HPDE6-E6E7 (cell line): ENCODE measurements around the gene CCDC178.
"Not testable (repeated sequence)": the region's sequence is repeated elsewhere in the genome, so short reads cannot be mapped to it uniquely, and the experiment has no call there.

Experiments used
- DNase-seq: peaks from one replicate; pipeline ENCODE4 v3.0.0; 2011; ENCODE audit warnings: missing footprints; ENCODE audit errors: extremely low spot score

CCDC178 gene

DNA sequence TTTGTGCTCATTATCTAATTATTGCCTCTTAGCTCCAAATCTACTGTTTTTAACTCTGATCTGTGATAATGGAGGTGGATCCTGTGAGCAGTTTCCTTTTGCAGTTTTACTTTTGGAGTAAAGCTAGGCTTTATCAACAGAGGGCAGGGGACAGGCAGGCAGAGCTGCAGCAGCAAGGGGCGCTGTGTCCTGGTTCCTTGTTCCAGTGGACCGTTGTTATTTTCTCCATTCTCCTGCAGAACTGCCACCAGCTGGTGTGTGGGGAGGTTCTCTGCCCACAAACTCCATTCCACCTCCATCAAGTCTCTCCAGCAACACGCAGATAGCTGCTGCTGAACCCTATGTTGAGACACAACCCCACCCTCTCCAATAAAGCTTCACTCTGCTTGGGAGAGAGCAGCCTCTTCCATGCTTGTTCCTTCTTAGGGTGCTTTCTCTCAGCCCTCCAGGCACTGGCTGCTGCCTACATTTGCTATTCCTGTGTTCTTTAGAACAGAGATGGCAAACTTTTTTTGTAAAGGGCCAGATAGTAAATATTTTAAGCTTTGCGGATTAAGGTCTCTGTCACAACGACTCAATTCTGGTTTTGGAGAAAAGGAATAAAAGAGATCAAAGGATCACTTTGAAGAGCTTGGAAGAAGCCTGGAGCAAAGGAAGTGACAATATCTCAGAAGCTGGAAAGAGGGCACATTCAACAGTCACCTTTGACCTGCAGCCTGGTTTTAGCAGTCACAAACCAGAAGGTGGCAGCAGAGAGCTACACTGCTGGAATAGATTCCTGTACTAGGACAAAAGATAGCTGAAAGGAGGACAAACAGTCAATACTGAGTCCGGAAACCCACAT is 208.8 kb downstream of the CCDC178 start:
- peak; percentile 32 for DNase-seq

DNA sequence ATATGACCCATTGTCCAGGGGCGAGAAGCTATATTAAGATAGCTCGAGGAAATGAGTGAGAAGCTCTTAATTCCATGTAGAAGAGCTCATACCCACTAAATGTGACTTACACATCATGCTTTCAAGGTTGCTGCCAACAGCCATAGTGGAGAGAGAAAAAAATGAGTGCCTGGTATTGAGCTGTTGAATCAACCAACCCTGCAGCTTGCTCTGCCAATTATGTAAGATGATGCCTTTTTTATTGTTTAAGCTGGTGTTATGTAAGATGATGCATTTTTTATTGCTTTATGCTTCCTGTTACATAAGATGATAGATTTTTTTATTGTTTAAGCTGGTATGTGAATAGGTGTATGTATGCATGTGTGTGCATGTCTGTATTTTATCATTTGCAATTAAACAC is 228.2 kb downstream of the CCDC178 start:
- DNase-seq, result no peak

DNA sequence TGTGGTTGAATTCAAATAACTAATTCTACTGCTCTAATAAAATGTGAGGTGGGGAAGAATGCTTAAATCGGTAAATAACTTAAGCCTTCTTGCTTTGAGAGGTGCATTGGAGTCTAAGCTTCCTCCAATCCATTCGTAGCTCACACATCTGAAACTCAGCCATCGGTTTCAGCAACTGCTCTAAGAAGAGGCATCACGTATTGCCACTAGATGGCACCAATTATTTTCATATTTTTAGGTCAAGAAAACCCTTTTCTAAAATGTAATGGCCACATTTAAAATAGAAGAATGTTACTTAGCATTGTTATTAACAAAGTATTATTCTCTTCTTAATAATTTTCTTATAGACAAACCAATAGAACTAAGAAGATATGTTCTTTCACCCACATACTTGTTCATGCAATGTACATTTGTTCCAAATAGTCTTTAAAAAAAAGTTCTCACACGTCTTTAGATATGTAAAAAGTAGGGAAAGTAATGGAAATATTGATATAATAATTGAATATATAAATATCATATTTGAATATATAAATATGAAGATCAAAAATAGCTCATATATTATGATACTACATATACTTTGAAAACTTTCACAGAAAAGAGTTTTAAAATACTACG is 229.8 kb downstream of the CCDC178 start:
- no peak for DNase-seq

- no peak for DNase-seq
Observed at GRCh38 chr18:33205777-33206176, 234.7 kb downstream of the CCDC178 start.

- no peak for DNase-seq
Observed at GRCh38 chr18:33201509-33201926, 239.0 kb downstream of the CCDC178 start.

- DNase-seq, result no peak
Observed at GRCh38 chr18:33195795-33196194, 244.7 kb downstream of the CCDC178 start.

GRCh38 chr18:33194793-33195192 is 245.7 kb downstream of the CCDC178 start:
- DNase-seq, result no peak

DNA sequence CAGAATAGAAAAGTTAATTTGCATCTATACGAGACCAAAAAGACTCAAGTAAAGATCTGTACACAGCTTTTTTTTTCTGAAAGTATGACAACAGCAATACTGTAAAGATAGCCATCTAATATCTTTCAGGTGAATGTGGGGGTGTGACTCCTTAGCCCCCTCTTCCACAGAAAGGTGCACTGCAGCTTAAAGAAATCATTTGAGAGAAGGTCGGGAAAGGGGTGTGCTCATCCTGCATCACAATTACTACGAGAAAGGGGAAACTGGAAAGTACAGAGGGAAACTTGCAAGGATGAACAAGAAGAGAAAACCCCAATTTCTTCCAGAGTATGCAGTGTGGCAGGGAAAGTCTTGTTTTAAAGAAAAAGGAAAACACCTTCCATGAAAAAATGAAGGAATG is 255.6 kb downstream of the CCDC178 start:
- DNase-seq, result no peak

DNA sequence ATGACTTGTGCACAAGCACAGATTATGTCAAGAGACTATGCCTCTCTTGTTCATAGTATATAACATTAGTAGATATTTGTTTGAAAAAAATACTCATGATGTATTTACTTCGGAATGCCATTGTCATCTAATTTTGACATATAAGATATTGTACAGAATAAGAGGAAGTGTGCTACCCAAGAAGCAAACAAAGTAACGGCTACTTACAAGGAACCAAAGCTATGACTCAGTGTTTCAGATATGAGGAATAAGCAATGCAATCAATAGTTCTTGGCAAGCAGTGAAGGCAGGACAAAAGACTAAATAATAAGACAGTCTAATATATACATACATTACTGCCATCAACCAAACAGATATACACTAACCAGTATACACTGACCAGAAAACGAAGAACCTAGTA is 256.3 kb downstream of the CCDC178 start:
- DNase-seq, result peak; percentile 3

DNA sequence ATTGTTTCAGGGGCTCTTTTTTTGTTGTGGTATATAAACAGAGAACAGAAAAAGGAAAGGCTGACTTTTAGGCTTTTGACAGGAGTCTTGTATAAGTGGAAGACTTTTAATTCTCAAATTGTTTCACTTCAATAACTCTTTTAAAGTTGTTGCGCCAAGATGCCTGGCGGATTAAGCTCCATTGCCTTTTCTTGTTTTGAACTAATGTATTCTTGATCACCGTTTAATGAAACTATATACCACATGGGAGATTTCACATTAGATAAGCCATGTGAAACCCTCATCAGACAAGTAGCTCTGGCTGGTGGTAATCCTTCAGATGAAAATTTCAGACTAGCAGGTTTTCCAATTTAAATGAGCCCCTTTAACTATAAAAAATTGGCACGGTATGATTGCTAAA is 257.4 kb downstream of the CCDC178 start:
- no peak for DNase-seq

DNA sequence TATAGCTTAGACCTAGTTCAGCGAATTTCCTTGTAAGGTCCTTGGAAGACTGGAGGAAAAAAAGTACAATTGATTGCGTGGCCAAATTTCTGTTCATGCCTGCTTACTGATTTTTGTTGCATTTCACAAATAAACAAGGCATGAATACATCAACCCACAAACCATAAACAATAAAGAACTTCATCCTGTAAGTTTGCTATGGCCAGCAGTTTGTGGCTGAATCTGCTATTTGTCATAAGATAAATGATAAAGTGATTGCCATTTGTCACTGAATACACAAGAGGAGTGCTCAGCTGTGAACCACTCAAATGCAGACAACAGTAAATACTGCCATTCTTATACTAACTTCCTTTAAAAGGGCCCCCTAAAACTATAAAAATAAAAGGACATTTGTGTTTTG is 259.5 kb downstream of the CCDC178 start:
- DNase-seq, result no peak

DNA sequence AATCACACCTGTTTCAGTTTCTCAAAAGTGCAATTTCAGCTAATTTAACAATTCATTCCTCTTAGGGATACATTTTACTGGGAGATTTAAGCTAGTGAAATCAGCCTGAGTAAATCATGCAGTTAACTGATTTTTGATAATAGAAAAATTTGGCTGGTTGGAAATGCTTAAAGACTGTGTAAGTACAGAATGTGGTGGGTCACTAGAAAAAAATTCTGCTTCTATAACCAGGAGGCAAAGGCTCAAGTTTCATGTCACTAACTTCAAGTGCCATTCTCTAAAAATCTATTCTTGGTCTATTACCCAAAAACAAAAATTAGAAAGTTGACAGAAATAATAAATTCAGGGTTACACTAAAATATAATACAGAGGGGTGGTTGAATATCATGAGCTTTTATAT is 271.3 kb downstream of the CCDC178 start:
- DNase-seq, result no peak

DNA sequence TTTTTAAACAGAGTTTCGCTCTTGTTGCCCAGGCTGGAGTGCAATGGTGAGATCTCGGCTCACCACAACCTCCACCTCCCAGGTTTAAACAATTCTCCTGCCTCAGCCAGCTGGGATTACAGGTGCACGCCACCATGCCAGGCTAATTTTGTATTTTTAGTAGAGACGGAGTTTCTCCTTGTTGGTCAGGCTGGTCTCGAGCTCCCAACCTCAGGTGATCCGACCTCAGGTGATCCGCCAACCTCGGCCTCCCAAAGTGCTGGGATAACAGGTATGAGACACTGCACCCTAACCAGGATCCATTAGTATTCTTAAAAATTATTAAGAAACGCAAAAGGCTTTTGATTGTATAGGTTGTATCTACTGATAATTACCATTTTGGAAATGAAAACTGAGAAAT is 276.4 kb downstream of the CCDC178 start:
- DNase-seq, result not testable (repeated sequence)

DNA sequence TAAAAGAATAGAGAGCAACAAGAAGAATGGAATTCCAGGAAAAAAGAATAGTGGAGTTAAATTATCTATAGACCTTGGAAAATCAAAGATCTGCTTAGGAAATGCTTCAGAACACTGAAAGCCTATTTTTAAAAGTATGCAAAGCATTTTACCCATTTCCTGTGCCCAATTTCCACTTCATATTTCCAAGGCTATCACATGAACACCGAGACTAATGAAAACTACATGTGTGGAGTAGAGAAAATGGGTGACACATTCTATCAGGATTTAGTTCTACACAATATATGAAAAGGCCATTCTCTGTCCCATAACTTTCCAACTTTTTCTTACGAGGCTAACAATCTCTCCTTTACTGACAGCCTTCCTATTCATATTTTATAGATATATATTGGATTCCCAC is 279.4 kb downstream of the CCDC178 start:
- DNase-seq, result no peak

GRCh38 chr18:33159151-33159550 is 281.4 kb downstream of the CCDC178 start:
- no peak for DNase-seq

DNA sequence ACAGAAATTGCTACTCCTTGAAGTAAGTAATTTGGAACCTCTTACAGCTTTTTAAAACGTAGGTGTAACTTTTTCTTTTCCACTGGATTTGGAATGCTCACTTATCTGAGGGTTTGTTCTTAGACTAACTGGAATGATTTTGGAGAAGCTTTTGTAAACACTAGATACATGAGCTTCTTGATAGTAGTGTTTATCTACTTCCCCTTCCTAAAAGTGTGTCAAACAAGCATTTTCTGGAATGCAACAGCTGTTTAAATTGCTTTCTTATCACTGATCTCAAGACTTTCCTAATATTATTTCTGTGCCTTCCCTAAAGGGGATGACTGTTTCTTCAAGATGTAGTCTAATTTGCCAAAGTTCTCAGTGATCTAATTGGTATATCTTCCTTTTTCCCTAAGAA is 282.6 kb downstream of the CCDC178 start:
- no peak for DNase-seq

DNA sequence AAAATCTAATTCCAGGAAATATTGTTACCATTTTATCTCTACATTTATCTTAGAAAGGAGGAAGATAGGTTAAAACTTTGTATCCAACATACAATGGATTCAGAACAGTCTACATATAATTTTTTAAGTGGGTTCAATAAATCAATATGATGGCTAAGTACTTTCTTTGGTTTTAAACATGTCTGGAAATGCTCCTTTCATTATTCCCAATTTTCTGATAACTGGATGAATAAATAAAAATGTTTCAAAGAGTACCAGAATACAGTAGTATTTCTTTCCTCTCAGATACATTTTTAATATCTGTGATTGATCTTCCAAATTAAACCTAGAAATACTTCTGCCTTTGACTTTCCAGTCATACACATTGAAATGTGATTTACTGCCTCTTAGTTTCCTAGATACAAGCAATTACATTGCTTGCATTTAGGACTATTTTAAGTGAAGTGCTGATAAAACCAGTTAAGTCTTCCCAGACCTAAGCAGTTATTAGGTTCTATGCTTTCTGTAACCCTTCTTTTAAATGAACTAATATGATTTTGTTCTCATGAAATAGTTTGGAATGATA is 283.5 kb downstream of the CCDC178 start:
- no peak for DNase-seq

GRCh38 chr18:33154049-33154448 is 286.5 kb downstream of the CCDC178 start:
- no peak for DNase-seq

DNA sequence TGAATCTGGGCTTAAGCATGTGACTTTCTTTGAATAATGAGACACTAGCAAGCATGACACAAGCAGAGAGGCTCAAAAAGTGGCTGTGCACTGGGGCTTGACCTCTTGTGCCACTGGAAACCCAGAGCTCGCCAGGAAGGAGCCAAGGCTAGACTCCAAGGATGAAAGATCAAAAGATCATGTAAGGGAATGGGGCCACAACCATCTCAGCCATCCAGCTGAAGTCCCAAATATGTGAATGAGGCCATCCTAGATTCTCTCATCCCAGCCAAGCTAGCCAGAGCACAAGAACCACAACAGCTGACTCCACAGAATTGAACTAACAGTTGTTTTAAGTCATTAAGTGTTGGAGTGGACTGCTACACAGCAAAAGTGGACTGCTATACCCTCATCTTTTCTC is 288.1 kb downstream of the CCDC178 start:
- no peak for DNase-seq

- not testable (repeated sequence) for DNase-seq
Observed at GRCh38 chr18:33147811-33148210, 292.7 kb downstream of the CCDC178 start.

DNA sequence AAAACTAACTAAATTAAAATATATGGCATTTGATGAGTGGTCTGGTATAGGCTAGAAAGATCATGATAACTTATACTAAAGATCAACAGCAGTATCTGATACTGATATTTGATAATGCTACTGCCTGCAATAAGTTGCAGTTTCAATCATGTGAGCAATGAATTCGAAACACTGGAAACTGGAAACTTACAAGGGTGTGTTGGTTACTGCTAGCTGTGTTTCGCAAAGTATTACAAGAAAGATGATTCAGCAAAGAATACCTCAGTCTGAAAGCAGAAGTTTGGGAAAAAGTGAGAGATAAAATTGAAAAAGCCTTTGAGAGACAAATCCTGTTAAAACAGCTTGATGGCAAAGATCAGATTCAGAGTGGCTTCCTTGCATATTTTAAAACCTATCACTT is 294.5 kb downstream of the CCDC178 start:
- DNase-seq, result no peak

DNA sequence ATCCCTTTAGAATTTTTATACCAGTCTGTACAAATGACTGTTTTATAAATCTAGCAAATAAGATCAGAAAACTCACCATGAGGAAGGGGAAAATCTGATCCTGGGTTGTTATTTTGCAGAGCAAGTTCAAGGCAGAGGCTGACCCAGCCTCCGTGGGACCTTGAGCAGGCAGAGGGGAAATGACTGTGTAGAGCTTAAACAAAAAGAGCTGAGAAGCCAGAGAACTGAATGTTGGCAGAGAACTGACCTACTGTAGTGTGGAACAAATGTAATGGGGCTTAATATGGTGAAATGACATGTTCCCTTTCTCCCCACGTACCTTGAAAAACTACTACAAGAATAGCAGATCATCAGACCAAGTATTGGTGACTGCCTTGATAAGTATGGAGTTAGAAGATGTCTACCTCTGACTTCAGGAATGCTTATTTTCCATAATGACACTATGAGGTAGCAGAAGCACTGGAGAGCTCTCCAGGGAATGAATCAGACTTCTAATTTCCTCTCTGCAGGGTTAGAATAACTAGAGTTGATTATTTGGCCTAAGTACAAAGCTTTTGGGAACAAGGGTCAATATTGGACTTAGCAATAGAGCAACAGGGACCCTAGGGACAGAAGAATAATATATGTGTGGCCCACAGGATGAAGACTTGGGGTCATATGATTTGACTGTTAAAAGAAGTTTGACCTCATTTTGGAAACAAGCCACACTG is 304.4 kb downstream of the CCDC178 start:
- no peak for DNase-seq
